Measurements from ENCODE around the gene MS4A13.

- TF ChIP-seq POLR2A (IDR thresholded peaks at IDR 0.05; ENCODE audit: low read length) (no peak), GATA1 (IDR thresholded peaks at IDR 0.05; ENCODE audit: low read depth, low read length) (no peak)
These were observed 46.4 kb upstream of the MS4A13 start for GRCh38 chr11:60468829-60469228.

All from erythroblast (primary cell).